Measurements from ENCODE around the gene PGRMC2. TPM values are rescaled to one million over a fixed set of nuclear protein-coding genes. Genes with fewer than 3 reads are reported as not detected.

The PGRMC2 gene
- total and polyA plus RNA-seq, 2 of the 8 experiments (the other 6 are each of a cell fraction or from before 2014, with no cell fraction given) = 9.5 to 85.3 TPM

- TF ChIP-seq MAX (IDR thresholded peaks at IDR 0.05) (no peak), GABPA (IDR thresholded peaks at IDR 0.05; ENCODE audit: borderline replicate concordance, insufficient read depth, low read length) (no peak)
These were observed 11.2 kb upstream of the PGRMC2 start (continued) for GRCh38 chr4:128298852-128299251.
